A673 (cell line): Measurements from ENCODE around the gene PCCA. TPM values are rescaled to one million over a fixed set of nuclear protein-coding genes. Genes with fewer than 3 reads are reported as not detected.

Experiments used
- BruUV-seq: library from RNA; stranded (reverse); fragments of 400-500 nt; replicated peaks from 2 replicates; lab custom pipeline; 2021; lab: Mats Ljungman, UMichigan
- CTCF ChIA-PET: fragments of 300-600 bp; sonication (Branson Sonifier 250); formaldehyde crosslinking; loops from one replicate; lab custom pipeline; 2022; ENCODE audit warnings: antibody characterized with exemption; lab: Charles Lee
- POLR2A ChIA-PET: fragments of 300-600 bp; sonication (Branson Sonifier 250); formaldehyde crosslinking; loops from one replicate; lab custom pipeline; 2022; ENCODE audit warnings: antibody characterized with exemption; ENCODE audit not compliant: low non-redundant PET; lab: Charles Lee
- DNase-seq: peaks from one replicate; pipeline ENCODE4 v3.0.0-alpha.2; 2015; ENCODE audit warnings: low spot score
- H3K27ac ChIP-seq: fragments of 200-600 bp; sonication (generic); 2 replicates; pipeline ENCODE4 v1.5.1; 2016; ENCODE audit warnings: mixed run types, low read depth, mild to moderate bottlenecking, mixed read lengths, antibody characterized with exemption, low read length; ENCODE audit not compliant: poor library complexity, severe bottlenecking
- H3K27me3 ChIP-seq: fragments of 200-600 bp; sonication (generic); replicated peaks from 2 replicates; pipeline ENCODE4 v1.6.1; 2017; ENCODE audit warnings: mixed run types, low read depth, mild to moderate bottlenecking, mixed read lengths, antibody characterized with exemption, low read length; ENCODE audit not compliant: insufficient read depth, poor library complexity
- H3K36me3 ChIP-seq: fragments of 200-600 bp; sonication (generic); 2 replicates; pipeline ENCODE4 v1.6.1; 2016; ENCODE audit warnings: mixed run types, mild to moderate bottlenecking, mixed read lengths, antibody characterized with exemption, low read length; ENCODE audit not compliant: insufficient read depth, poor library complexity, severe bottlenecking
- H3K4me1 ChIP-seq: fragments of 200-600 bp; sonication (generic); 2 replicates; pipeline ENCODE4 v1.6.1; 2017; ENCODE audit warnings: mixed run types, mild to moderate bottlenecking, mixed read lengths, antibody characterized with exemption, low read length; ENCODE audit not compliant: insufficient read depth, poor library complexity, severe bottlenecking
- H3K4me3 ChIP-seq: fragments of 200-600 bp; sonication (generic); 2 replicates; pipeline ENCODE4 v1.5.1; 2016; ENCODE audit warnings: low read depth, mixed run types, mild to moderate bottlenecking, mixed read lengths, low read length; ENCODE audit not compliant: poor library complexity, severe bottlenecking
- H3K9me3 ChIP-seq: fragments of 200-600 bp; sonication (generic); 2 replicates; pipeline ENCODE4 v1.6.1; 2016; ENCODE audit warnings: mixed run types, low read depth, mild to moderate bottlenecking, mixed read lengths, antibody characterized with exemption, low read length; ENCODE audit not compliant: poor library complexity, severe bottlenecking
- EZH2 ChIP-seq: fragments of 200-600 bp; sonication (generic); IDR thresholded peaks from 2 replicates; pipeline ENCODE4 v1.6.1; 2017; ENCODE audit warnings: borderline replicate concordance, low read depth, mild to moderate bottlenecking, mixed read lengths, antibody characterized with exemption, low read length; ENCODE audit not compliant: poor library complexity, severe bottlenecking
- intact Hi-C: fragments of 100-400 bp; cut with micrococcal nuclease; formaldehyde crosslinking; loops from one replicate; pipeline ENCODE4 v1.10.0; 2022; ENCODE audit not compliant: unreplicated experiment
- total RNA-seq: library from RNA; stranded (reverse); gene quantifications from 2 replicates; pipeline ENCODE4 v1.2.3, GENCODE V29; 2021
- TF ChIP-seq, protein P1 (sequence below): fragments of 300-800, 200-600 bp; sonication (generic); conservative IDR thresholded peaks from 2 replicates; pipeline ENCODE4 v1.5.1; 2017; ENCODE audit warnings: low read depth, mild to moderate bottlenecking, antibody characterized with exemption, low read length, moderate library complexity, mixed read lengths

Gene PCCA
- total RNA-seq, 1 experiment from 2014 or later, result 93.0 TPM

DNA sequence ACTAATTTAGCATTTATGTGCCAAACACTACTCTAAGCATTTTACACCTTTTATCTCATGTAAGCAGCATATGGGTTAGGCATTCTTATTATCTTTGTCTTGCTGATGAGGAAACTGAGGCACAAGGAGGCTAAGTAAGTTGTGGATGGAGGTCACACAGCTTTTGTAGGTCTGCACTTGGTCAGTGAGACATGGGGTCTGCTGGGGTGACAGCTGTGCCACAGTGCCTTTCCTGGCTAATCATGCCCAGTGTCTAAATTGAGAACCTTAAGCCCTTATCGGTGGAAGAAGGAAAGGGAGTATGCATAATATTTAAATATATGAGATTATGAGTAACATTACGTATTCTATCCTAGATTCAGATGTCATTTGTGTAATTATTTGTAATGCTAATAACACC is 273.5 kb downstream of the PCCA start:
- Histone ChIP-seq H3K4me1 (peaks cover 11% of the 10 kb centered on the region), H3K9me3 (no peaks in the 10 kb centered on the region), H3K27me3 (no peaks in the 10 kb centered on the region), H3K4me3 (no peak overlapping the region), H3K27ac (no peak overlapping the region), H3K36me3 (peaks cover 5% of the 10 kb centered on the region)
- intact Hi-C loops, result no loop called here
- BruUV-seq, result no TSS peak
- ChIA-PET CTCF (no interaction called here), POLR2A (no interaction called here)
- TF ChIP-seq, protein P1, sequence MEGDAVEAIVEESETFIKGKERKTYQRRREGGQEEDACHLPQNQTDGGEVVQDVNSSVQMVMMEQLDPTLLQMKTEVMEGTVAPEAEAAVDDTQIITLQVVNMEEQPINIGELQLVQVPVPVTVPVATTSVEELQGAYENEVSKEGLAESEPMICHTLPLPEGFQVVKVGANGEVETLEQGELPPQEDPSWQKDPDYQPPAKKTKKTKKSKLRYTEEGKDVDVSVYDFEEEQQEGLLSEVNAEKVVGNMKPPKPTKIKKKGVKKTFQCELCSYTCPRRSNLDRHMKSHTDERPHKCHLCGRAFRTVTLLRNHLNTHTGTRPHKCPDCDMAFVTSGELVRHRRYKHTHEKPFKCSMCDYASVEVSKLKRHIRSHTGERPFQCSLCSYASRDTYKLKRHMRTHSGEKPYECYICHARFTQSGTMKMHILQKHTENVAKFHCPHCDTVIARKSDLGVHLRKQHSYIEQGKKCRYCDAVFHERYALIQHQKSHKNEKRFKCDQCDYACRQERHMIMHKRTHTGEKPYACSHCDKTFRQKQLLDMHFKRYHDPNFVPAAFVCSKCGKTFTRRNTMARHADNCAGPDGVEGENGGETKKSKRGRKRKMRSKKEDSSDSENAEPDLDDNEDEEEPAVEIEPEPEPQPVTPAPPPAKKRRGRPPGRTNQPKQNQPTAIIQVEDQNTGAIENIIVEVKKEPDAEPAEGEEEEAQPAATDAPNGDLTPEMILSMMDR, result no peak
- TF ChIP-seq EZH2, result no peak
- DNase-seq, result no peak

DNA sequence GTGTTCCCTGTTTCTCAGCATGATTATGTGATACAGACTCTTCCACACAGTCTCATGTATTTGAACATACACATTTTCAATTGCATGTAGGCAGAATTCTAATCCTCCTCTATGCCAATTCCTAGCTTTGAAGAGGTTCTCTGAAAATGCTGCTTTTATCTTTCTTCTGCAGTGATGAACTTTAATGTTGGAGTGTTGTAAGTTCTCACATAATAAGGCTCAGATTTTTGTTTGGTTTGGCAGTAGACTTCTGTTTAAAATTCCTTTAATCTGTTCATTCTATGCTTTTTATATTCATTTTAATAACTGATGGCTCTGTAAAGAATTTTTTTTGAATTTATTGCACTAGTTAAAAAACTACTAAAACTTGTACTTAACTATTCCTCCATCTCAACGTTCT is 273.9 kb downstream of the PCCA start:
- Histone ChIP-seq H3K9me3 (no peaks in the 10 kb centered on the region), H3K4me1 (peaks cover 11% of the 10 kb centered on the region), H3K27ac (no peak overlapping the region), H3K36me3 (peaks cover 5% of the 10 kb centered on the region), H3K4me3 (no peak overlapping the region), H3K27me3 (no peaks in the 10 kb centered on the region)
- intact Hi-C loops, result no loop called here
- no peak for DNase-seq
- ChIA-PET CTCF (no interaction called here), POLR2A (no interaction called here)
- no peak for TF ChIP-seq EZH2
- TF ChIP-seq, protein P1, result no peak
- BruUV-seq, result no TSS peak

GRCh38 chr13:100363285-100363711 is 274.4 kb downstream of the PCCA start:
- peak; percentile 35 for DNase-seq
- peak overlapping the region; percentile 10 for H3K27ac ChIP-seq
- TF ChIP-seq, protein P1, result no peak
- TF ChIP-seq EZH2, result no peak
- no TSS peak for BruUV-seq
- intact Hi-C loops, result no loop called here
- peaks cover 11% of the 10 kb centered on the region for H3K4me1 ChIP-seq
- ChIA-PET POLR2A (no interaction called here), CTCF (no interaction called here)
- H3K9me3 ChIP-seq, result no peaks in the 10 kb centered on the region
- no peak overlapping the region for H3K4me3 ChIP-seq
- H3K27me3 ChIP-seq, result no peaks in the 10 kb centered on the region
- peaks cover 1% of the 10 kb centered on the region for H3K36me3 ChIP-seq
